Measurements from ENCODE around the gene CYP2U1. TPM values are rescaled to one million over a fixed set of nuclear protein-coding genes. Genes with fewer than 3 reads are reported as not detected.

CYP2U1 gene
- total and polyA plus RNA-seq, 9 of the 15 experiments (the other 6 are each of a cell fraction or from before 2014, with no cell fraction given), result 0.03 to 0.15 (median 0.07) TPM

GRCh38 chr4:107930821-107931774 is at the start of gene CYP2U1 (continued):
- TF ChIP-seq SFPQ (IDR thresholded peaks at IDR 0.05; ENCODE audit: low read depth, low read length), result no peak
- no peak for TF ChIP-seq ZNF76 (CRISPR knock-in tag; IDR thresholded peaks at IDR 0.05; ENCODE audit: borderline replicate concordance)
- TF ChIP-seq CAMTA2 (CRISPR knock-in tag; conservative IDR thresholded peaks at IDR 0.05), result no peak
- peak; percentile 41; the same call in 1 of the 2 replicates for TF ChIP-seq POLR2G (IDR thresholded peaks at IDR 0.05; ENCODE audit: low read depth, low read length)
- TF ChIP-seq MCM2 (IDR thresholded peaks at IDR 0.05; ENCODE audit: low read depth), result no peak
- TF ChIP-seq PCBP2 (IDR thresholded peaks at IDR 0.05; ENCODE audit: low read depth, low read length, poor library complexity, severe bottlenecking), result no peak
- TF ChIP-seq IRF9 (tag; IDR thresholded peaks at IDR 0.05), result no peak
- no peak for TF ChIP-seq DNMT1 (IDR thresholded peaks at IDR 0.05)
- TF ChIP-seq HDAC8 (tag; IDR thresholded peaks at IDR 0.05), result no peak
- TF ChIP-seq CREB1 (IDR thresholded peaks at IDR 0.05), result no peak
- no peak for TF ChIP-seq CREB1 (CRISPR knock-in tag; IDR thresholded peaks at IDR 0.05)
- no peak for TF ChIP-seq GABPB1 (CRISPR knock-in tag; IDR thresholded peaks at IDR 0.05)
- TF ChIP-seq NFXL1 (CRISPR knock-in tag; IDR thresholded peaks at IDR 0.05), result no peak
- TF ChIP-seq ZC3H4 (CRISPR knock-in tag; IDR thresholded peaks at IDR 0.05; ENCODE audit: borderline replicate concordance), result no peak
- TF ChIP-seq ZNF146 (CRISPR knock-in tag; IDR thresholded peaks at IDR 0.05; ENCODE audit: unreplicated experiment), result no peak
- no peak for TF ChIP-seq HIVEP1 (CRISPR knock-in tag; IDR thresholded peaks at IDR 0.05)
- no peak for TF ChIP-seq CREB3L1 (IDR thresholded peaks at IDR 0.05; ENCODE audit: borderline replicate concordance, low read depth)
- no peak for TF ChIP-seq ILF3 (IDR thresholded peaks at IDR 0.05; ENCODE audit: borderline replicate concordance)
- peak; percentile 53; the same call in 1 of the 2 replicates for TF ChIP-seq L3MBTL2 (IDR thresholded peaks at IDR 0.05)
- no peak for TF ChIP-seq TARDBP (IDR thresholded peaks at IDR 0.05)
- TF ChIP-seq PKNOX1 (IDR thresholded peaks at IDR 0.05), result peak; percentile 54; the same call in 1 of the 2 replicates
- TF ChIP-seq BDP1 (IDR thresholded peaks at IDR 0.05; ENCODE audit: insufficient read depth, insufficient read length), result no peak
